RPMI7951 (cell line): Measurements from ENCODE around the gene TMEM89. TPM values are rescaled to one million over a fixed set of nuclear protein-coding genes. Genes with fewer than 3 reads are reported as not detected.

Experiments
- DNase-seq: peaks from one replicate; pipeline ENCODE4 v3.0.0-alpha.2; 2012; ENCODE audit warnings: low read depth
- total RNA-seq: library from RNA; depleted of rRNA; stranded (reverse); fragments of >200 nt; shearing (Covaris generic); gene quantifications from 2 replicates; pipeline ENCODE4 v1.2.3, GENCODE V29; 2014; rRNA removed

TMEM89 gene
- total RNA-seq, result not detected in 2 replicates

- DNase-seq, result no peak
These were observed at the start of gene TMEM89 for GRCh38 chr3:48621461-48621869. TSS of gene TMEM89 (minus strand) at chr3:48621769. CDS start at chr3:48621756, 13 bp downstream.

- no peak for DNase-seq
These were observed 43.4 kb upstream of the TMEM89 start for GRCh38 chr3:48664929-48665328.

GRCh38 chr3:48664313-48664644, 42.7 kb upstream of the TMEM89 start:
- DNase-seq, result no peak

GRCh38 chr3:48663489-48664312, 42.1 kb upstream of the TMEM89 start:
- peak; percentile 97 for DNase-seq

GRCh38 chr3:48662753-48663488, 41.4 kb upstream of the TMEM89 start, which contains the start of gene CELSR3:
TSS of gene CELSR3 (minus strand) at chr3:48662886. CDS start at chr3:48662634, 252 bp downstream.
- DNase-seq, result peak; percentile 87

- no peak for DNase-seq
These were observed 40.7 kb upstream of the TMEM89 start for GRCh38 chr3:48662145-48662752.

- DNase-seq, result peak; percentile 44
These were observed 40.1 kb upstream of the TMEM89 start for GRCh38 chr3:48661501-48662144.

- DNase-seq, result no peak
These were observed 39.3 kb upstream of the TMEM89 start for GRCh38 chr3:48660800-48661400.

GRCh38 chr3:48656841-48657281, 35.3 kb upstream of the TMEM89 start:
- DNase-seq, result no peak

GRCh38 chr3:48656061-48656840, 34.7 kb upstream of the TMEM89 start:
- peak; percentile 50 for DNase-seq

- no peak for DNase-seq
These were observed 34.0 kb upstream of the TMEM89 start for GRCh38 chr3:48655606-48656005.

GRCh38 chr3:48655063-48655462, 33.5 kb upstream of the TMEM89 start:
- no peak for DNase-seq

- no peak for DNase-seq
These were observed 31.6 kb upstream of the TMEM89 start for GRCh38 chr3:48652923-48653715.

- DNase-seq, result no peak
These were observed 30.2 kb upstream of the TMEM89 start for GRCh38 chr3:48651771-48652170.

GRCh38 chr3:48650723-48651122, 29.2 kb upstream of the TMEM89 start:
- no peak for DNase-seq

GRCh38 chr3:48648188-48648850, 26.8 kb upstream of the TMEM89 start:
- DNase-seq, result no peak

GRCh38 chr3:48647714-48648113, 26.1 kb upstream of the TMEM89 start:
- no peak for DNase-seq

GRCh38 chr3:48644898-48645760, 23.6 kb upstream of the TMEM89 start:
- no peak for DNase-seq
